ENCODE measurements around the gene MYLIP.

DNA sequence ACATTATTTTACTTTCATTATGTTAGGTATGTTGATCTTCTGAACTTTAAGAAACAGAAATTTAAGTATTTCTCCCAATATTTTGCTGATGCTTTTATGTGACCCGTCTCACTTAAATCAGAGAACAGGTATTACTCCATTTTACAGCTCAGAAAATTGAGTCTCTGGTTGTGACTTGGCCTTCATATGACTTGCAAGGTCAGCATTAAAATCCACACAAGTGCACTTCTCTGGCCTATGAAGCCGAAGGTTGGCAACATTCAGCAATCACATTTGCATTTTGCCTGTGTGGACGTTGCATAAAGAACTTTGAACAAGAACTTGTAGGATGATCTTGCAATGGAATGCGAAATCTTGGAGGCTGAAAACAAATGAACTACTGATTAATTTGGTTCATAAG, 10.1 kb upstream of the MYLIP start:
- TF ChIP-seq, protein P1, sequence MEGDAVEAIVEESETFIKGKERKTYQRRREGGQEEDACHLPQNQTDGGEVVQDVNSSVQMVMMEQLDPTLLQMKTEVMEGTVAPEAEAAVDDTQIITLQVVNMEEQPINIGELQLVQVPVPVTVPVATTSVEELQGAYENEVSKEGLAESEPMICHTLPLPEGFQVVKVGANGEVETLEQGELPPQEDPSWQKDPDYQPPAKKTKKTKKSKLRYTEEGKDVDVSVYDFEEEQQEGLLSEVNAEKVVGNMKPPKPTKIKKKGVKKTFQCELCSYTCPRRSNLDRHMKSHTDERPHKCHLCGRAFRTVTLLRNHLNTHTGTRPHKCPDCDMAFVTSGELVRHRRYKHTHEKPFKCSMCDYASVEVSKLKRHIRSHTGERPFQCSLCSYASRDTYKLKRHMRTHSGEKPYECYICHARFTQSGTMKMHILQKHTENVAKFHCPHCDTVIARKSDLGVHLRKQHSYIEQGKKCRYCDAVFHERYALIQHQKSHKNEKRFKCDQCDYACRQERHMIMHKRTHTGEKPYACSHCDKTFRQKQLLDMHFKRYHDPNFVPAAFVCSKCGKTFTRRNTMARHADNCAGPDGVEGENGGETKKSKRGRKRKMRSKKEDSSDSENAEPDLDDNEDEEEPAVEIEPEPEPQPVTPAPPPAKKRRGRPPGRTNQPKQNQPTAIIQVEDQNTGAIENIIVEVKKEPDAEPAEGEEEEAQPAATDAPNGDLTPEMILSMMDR (IDR thresholded peaks at IDR 0.05): no peak
- TF ChIP-seq EZH2 (IDR thresholded peaks at IDR 0.05; ENCODE audit: borderline replicate concordance, insufficient read depth, low read depth, low read length, poor library complexity, severe bottlenecking): no peak

Measured in B cell (primary cell).